LNCaP clone FGC (cell line): ENCODE measurements around the gene UNC5C.

ENCODE experiments used
- DNase-seq: peaks from one replicate; pipeline ENCODE4 v3.0.0-alpha.2; 2011; ENCODE audit warnings: low read depth
- H3K4me3 ChIP-seq: 2 replicates; pipeline ENCODE4 v1.5.1; 2011; ENCODE audit warnings: mild to moderate bottlenecking, low read depth, low read length, control low read depth
- TF ChIP-seq, protein P1 (sequence below): IDR thresholded peaks from 2 replicates; pipeline ENCODE4 v1.5.1; 2012; ENCODE audit warnings: mild to moderate bottlenecking; ENCODE audit not compliant: control insufficient read depth, insufficient read depth; ENCODE audit errors: extremely low read depth

Gene UNC5C

DNA sequence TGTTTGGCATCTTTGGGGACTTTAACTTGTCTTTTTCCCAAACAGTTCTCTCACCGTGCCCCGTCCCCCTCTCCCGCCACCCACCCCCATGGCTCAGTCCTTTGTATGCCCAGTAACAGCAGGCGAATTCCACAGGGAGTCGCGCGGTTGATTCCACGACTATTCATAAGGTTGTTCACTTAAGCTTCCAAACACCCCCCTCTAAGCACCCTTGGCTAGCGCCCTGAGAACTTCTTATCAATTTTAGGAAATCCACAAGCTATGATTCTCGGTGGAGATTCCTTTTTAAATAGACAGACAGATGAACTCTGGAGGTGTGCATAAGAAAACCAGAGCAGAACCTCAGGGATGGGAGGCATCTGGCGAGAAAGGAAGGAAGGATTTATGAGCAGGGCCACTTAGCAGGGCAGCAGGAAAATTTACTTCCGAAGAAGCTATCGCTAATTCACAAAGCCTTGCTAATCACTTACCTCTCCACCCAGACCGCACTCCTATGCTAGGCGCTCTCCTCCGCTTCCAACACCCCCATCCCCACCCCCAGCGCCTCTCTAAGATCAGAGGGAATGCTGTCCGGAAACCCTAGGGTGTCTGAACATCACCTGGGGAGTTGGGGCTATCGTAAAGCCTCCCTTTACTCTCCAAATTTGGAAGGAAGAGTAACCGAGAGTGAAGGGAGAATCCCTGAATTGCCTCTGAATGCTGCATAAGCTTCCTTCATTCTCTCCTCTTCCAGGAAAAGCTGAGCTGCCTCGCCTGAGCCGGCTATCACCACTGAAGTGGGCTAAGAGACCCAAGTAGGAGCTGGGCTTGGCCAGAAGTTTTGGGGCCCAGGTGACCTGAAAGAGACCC lies 1.7 kb downstream of the UNC5C start:
- DNase-seq = no peak
- H3K4me3 ChIP-seq = no peak overlapping the region
- TF ChIP-seq, protein P1, sequence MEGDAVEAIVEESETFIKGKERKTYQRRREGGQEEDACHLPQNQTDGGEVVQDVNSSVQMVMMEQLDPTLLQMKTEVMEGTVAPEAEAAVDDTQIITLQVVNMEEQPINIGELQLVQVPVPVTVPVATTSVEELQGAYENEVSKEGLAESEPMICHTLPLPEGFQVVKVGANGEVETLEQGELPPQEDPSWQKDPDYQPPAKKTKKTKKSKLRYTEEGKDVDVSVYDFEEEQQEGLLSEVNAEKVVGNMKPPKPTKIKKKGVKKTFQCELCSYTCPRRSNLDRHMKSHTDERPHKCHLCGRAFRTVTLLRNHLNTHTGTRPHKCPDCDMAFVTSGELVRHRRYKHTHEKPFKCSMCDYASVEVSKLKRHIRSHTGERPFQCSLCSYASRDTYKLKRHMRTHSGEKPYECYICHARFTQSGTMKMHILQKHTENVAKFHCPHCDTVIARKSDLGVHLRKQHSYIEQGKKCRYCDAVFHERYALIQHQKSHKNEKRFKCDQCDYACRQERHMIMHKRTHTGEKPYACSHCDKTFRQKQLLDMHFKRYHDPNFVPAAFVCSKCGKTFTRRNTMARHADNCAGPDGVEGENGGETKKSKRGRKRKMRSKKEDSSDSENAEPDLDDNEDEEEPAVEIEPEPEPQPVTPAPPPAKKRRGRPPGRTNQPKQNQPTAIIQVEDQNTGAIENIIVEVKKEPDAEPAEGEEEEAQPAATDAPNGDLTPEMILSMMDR = no peak

DNA sequence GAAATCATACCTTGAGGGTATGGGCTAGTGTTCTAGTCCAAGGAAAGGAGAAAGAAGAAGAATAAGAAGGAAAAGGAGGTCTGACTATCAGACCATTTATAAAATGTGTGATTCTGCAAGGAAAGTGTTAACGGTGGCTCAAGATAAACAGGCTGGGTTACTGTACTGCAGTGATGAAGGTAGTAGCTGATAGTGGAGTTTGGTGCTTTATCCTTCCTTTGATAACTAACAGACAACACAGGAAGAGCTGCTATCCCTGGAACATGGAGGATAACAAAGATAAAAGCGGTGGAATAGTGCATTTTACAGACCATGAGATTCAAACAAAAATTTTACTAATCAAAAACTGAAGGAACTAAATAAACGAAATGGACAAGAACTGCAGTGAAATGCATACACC lies 2.6 kb downstream of the UNC5C start:
- TF ChIP-seq, protein P1 = no peak
- no peak overlapping the region for H3K4me3 ChIP-seq
- DNase-seq = no peak

DNA sequence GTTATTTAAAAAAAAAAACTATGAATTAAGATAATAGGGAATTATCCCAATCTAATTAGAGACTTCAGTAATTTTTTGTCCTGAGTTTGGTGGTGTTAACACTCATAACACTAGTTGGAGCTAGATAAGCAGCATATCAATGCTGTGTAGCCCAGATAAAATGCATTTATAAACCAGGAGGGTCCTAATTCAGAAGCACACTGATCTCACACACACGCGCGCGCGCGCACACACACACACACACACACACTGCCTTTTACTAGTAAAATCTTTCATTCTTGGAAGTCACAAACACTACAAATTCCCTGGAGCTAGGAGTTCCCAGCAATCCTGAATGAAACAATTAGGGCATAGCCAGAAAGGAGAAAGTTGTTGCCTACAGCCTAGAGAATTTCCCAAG lies 3.2 kb downstream of the UNC5C start:
- TF ChIP-seq, protein P1 = no peak
- no peak overlapping the region for H3K4me3 ChIP-seq
- DNase-seq = no peak

DNA sequence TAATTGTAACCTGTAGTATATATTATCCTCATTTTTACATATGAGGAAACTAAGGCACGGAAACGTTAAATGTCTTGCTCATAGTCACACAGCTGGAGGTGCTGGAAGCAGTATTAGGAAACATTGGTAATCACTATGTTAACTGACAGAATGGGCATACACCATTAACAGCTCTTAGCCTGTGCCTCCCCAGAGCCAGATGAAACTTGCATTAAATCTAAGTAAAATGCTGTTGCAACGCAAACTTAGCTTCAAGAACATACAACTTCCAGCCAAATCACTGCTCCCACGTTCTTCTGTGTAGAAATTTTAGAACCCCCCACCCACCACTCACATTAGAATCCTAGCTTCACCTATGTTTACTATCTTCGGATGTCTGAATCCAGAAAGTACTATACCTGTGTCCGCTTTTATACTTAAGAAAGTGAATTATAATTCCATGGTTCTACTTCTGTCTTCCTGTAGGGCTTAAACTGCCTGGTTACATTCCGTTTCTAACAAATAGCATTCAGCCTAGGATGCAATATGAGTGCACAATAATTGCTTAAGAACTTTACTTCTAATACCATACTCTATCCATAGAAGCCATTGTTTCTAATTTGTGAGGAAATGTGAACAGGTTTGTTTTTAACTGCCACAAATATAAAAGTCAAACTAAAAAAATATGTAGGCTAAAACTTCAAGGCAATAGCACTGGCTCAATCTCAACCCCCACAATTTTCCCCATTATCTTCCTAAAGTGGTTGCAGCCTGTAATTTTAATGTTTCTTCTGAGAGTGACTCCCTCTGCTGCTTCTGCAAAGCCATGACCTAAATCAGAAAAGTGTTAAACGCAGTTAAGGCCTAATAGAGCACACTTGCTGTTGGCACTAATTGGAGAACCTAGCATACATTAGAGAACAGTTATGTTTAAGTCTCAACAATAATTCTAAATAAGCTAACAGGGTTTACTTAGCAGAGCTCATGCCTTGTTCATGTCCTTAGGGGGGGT lies 4.4 kb downstream of the UNC5C start:
- TF ChIP-seq, protein P1 = peak; percentile 12; the same call in 1 of the 2 replicates
- no peak for DNase-seq
- no peak overlapping the region for H3K4me3 ChIP-seq

DNA sequence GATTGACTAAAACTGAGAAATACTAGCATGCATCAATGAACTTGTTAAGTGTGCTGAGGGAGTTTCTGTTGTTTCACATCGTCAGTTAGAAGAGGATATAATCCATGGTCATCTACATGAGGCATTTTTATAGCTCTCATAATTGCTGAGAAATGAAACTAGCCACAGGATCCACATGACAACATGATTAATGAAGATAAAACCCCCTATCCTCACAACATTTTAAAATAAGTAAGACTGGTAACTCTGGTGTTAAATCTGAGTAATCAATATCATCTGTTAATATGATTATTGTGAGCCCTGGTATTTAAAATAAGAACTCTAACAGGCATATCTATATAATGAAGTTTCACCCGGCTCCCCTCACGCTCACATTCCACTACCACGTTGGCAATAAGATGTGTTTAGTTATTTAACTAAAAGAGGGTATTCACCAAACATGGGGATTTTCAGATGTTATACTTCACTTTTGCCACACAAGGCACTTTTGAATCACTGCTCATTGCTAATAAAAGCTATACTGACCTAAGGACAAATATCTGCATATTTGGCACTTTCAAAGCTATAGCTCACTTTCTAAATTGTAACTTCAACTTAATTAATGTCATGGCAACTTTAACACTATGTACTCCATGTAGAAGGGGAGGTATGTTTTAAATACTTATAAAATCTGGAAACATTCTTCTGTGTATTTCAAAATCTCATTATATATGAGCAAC lies 6.7 kb downstream of the UNC5C start:
- no peak overlapping the region for H3K4me3 ChIP-seq
- TF ChIP-seq, protein P1 = no peak
- DNase-seq = no peak

DNA sequence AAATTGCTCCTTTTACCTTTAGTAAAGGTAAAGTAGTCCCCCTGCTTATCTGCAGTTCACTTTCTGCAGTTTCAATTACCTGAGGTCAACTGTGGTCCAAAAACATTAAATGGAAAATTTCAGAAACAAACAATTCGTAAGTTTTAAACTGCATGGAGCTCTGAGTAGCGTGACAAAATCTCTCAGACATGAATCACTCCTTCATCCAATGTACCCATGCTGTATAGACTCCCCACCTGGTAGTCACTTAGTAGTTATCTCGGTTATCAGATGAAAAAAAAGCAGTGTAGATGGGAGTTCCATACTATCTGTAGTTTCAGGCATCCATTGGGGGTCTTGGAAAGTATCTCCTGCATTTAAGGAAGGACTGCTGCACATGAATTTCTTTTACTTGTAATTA lies 7.7 kb downstream of the UNC5C start:
- no peak overlapping the region for H3K4me3 ChIP-seq
- TF ChIP-seq, protein P1 = no peak

More for the DNA sequence above, 7.7 kb downstream of the UNC5C start:
- DNase-seq = no peak
